Esophagus squamous epithelium (tissue), 4 donors: ENCODE results near the gene BBLN.

Source experiments
- CTCF ChIP-seq, 6 experiments: fragments of 450-650 bp in 4 of 6; fragments of 200-600 bp in 2 of 6; sonication (generic) in 2 of 6; IDR thresholded peaks; one replicate each; pipeline ENCODE4 v1.5.1; 2016 to 2019; ENCODE audit warnings: antibody characterized with exemption in 6 of 6, mild to moderate bottlenecking in 4 of 6, moderate library complexity in 4 of 6
- POLR2A ChIP-seq, 4 donors: fragments of 450-650 bp; IDR thresholded peaks; one replicate each; pipeline ENCODE4 v1.6.1; 2017; ENCODE audit warnings: antibody characterized with exemption in 4 of 4, mild to moderate bottlenecking in 4 of 4, moderate library complexity in 3 of 4

DNA sequence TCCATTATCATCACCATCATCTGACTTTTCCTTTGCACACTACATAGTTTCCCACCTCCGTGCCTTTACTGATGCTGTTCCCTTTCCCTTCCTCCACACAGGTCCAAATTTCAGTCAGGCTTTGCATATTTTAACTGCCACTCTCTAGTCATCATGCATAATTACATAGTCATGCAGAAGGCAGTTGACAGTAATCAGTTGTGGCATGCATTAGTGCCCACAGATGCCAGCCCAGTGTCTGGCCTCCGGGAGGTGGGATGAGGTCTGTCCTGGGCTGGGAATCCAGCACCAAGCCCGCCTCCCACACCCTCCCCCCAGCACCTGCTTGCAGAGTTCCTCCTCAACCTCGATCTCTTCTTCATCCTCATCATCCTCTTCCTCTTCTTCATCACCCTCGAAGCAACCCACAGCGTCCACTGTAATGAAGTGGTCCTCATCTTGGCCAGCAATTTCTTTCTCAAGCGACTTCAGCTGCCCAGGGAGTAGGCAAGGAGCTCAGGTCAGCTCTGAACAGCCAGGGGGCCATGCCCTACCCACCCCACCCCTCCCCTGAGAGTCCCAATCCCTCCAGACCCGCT lies 8.8 kb downstream of the BBLN start:
- TF ChIP-seq POLR2A (IDR thresholded peaks at IDR 0.05) (no peak), CTCF (IDR thresholded peaks at IDR 0.05) (no peak)
